ENCODE measurements around the gene SUN1. TPM values are rescaled to one million over a fixed set of nuclear protein-coding genes. Genes with fewer than 3 reads are reported as not detected.
"Not testable (repeated sequence)": the region's sequence is repeated elsewhere in the genome, so short reads cannot be mapped to it uniquely, and the experiment has no call there.

The SUN1 gene
- 176 TPM for total RNA-seq
- long read RNA-seq, full-length matches to known transcripts = 4 of 144 reads
- long read RNA-seq, partial matches to known transcripts = 25 of 144 reads
- long read RNA-seq, other reads (novel, unspliced or antisense) = 115 of 144 reads

DNA sequence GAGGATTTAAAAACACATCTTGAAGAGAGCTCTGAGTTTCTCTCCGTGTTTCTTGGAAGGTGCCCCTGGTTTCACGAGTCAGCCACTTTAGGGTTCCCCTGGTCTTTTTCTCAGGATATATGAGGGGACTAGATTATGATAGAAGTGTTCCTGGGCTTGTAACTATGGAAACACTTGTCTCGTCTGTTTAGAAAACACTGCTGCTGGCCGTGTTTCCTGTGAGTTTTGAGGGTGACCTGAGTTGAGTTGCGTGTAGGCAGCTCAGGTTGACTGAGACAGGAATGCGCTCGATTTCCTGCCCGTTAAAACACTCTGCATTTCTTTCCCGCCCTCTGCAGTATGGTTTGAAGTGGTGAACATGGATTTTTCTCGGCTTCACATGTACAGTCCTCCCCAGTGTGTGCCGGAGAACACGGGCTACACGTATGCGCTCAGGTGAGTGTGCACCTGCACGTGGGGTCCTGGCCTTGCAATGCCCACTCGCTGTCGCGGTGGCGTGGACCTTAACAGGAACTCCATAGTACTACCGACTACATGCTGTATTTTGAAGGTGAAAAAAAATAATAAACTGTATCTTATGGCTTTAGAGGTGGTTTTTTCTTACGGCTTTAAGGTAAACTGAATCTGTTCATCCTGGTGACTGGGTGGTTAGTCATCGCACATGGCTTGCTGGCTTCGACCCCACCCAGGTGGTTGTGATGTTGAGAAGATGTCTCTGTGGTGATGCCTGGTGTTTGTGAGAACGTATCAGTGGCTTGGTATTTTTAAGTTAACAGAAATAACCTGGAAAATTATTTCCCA lies at the start of gene SUN1:
TSS of gene SUN1 (plus strand) at position 310 of the 801 bp plus-strand sequence. CDS start at position 359, 49 bp downstream.
- ATAC-seq (peak; percentile 17), DNase-seq (ENCODE audit: missing footprints) (no peak)
- intact Hi-C loops (cut with DNase I) = loop anchor here (5.0 kb wide), 1 partner anchor 45 kb away; no protein-coding TSS in a partner anchor

DNA sequence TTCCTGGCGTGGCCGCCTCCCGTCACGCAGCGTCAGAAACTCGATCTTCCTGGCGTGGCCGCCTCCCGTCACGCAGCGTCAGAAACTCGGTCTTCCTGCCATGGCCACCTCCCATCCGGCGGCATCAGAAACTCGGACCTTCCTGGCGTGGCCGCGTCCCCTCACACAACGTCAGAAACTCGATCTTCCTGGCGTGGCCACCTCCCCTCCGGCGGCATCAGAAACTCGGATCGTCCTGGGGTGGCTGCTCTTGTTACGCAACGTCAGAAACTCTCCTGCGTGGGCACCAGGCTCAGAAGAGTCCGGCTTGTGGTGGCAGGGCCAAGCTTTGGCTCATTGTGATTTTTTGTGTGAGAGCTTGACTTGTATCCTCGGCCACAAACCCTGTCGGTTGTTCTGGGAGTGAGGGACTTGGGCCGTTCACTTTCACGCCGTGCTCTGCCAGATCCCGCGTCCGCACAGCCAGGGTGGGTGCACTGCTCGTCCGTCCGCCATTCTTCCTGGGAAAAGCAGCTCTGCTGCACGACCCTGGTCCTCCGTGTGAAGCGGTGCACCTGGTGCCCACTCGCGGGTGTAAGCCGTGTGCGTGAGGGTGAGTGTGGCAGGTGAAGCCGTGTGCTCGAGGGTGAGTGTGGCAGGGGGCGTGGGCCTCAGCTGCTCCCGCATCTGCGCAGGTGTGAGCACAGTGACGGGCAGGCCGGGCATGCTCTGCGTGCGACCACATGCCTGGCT lies 49.4 kb upstream of the SUN1 start:
- DNase-seq (ENCODE audit: missing footprints) (no peak), ATAC-seq (no peak)
- intact Hi-C loops (cut with DNase I) = no loop called here

DNA sequence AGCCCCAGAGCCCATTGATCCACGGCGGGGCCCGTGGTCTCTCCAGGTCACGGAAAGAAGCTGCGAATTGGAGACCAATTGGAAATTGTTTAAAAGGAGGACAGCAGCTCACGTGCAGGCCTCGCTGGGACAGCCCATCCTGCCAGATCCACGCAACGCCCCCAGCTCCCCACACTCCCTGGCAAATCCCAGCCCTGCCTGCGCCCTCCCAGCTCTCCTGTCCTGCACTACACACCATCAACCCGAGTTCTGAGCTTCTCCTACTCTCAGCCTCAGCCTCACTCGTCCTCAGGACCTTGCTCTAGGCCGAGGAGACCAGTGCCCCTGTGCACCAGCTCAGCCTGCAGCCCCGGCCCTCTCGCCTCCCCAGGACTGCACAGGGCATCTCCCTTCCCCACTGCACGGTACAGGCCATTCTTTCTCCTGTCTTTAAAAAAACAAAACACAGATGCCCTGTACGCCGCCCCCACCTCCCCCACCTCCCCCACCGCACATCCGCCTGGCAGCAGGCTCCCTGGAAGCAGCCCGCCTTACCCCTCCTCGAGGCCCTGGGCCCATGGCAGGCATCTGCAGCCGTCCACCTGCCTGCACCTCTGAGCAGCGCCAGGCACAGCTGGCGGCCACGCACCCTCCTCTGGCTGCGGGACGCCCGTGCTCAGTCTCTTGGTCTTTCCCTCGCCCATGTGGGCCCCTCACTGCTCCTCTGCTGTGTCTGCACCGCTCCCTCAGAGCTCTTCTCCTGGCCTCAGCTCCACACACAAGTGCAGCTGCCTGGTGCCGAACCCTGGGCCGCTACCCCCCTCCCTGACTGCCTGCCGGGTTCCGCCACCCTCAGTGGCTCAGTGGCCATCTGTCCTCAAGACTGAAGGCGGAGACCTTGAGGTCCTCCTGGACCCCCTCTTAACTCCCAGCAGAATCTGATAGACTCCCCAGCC lies 48.5 kb upstream of the SUN1 start:
- ATAC-seq = no peak

DNA sequence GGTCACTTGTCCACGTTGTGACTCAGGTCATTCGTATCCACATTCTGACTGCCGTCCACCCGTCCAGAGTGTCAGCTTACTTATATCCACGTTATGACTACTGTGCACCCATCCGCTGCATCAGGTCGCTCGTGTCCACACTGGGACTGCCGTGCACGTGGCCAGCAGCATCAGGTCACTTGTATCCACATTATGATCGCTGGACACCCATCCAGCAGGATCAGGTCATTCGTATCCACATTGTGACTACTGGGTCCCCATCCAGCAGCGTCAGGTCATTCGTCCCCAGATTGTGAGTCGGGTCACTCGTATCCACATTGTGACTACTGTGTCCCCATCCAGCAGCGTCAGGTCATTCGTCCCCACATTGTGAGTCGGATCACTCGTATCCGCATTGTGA lies 47.3 kb upstream of the SUN1 start:
- DNase-seq (ENCODE audit: missing footprints) (no peak), ATAC-seq (no peak)
- intact Hi-C loops (cut with DNase I) = loop anchor here (5.0 kb wide), 1 partner anchor 47 kb away; the partner anchor contains the start of gene SUN1

More for the DNA sequence above, 48.5 kb upstream of the SUN1 start:
- DNase-seq (ENCODE audit: missing footprints) = no peak
- intact Hi-C loops (cut with DNase I) = no loop called here

DNA sequence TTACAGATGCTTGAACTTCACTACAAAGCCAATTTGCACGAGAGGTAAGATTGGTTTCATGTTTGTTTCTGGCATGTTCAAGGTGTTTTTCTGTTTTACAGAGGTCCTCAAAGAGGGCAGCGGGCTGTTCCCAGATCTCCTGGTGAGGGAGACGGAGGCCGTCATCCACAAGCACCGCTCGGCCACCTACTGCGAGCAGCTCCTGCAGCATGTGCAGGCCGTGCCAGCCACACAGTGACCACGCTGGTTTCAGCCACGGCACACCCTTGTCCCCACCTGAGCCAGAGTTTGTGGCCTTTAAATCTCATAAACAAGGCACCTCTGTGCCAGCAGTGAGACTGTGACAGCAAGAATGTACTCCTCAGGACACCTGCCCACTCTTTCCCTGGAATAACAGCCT lies 46.9 kb upstream of the SUN1 start:
- DNase-seq (ENCODE audit: missing footprints) = no peak
- no peak for ATAC-seq
- intact Hi-C loops (cut with DNase I) = loop anchor here (5.0 kb wide), 1 partner anchor 47 kb away; the partner anchor contains the start of gene SUN1

GRCh38 chr7:786472-787255 lies 45.6 kb upstream of the SUN1 start:
- intact Hi-C loops (cut with DNase I) = loop anchor here (1.0 to 5.0 kb wide), 2 partner anchors 46 to 87 kb away; partner anchors contain the start of gene SUN1
- DNase-seq (ENCODE audit: missing footprints) = no peak
- peak; percentile 84 for ATAC-seq

- ATAC-seq (no peak), DNase-seq (ENCODE audit: missing footprints) (no peak)
- intact Hi-C loops (cut with DNase I) = loop anchor here (5.0 kb wide), 1 partner anchor 45 kb away; the partner anchor contains the start of gene SUN1
Observed at GRCh38 chr7:787332-788240, 44.7 kb upstream of the SUN1 start.

DNA sequence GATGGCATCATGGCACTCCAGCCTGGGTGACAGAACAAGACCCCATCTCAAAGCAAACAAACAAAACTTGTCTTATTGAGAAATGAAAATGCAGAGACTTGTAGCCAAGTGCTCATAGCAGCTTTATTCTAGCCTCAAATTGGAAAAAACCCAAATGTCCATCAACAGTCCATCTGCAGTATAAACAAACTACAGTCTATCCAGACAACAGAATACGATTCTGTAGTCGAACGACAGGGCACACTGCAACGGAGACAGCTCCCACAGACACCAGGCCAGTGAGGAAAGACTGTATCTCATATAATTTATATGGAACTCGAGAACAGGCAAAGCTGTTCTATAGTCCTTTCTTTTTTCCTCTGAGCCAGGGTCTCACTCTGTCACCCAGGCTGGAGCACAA lies 40.8 kb upstream of the SUN1 start:
- no peak for DNase-seq (ENCODE audit: missing footprints)
- ATAC-seq = no peak
- intact Hi-C loops (cut with DNase I) = no loop called here

GRCh38 chr7:794207-794606 lies 38.1 kb upstream of the SUN1 start:
- DNase-seq (ENCODE audit: missing footprints) = no peak
- intact Hi-C loops (cut with DNase I) = no loop called here
- ATAC-seq = no peak

DNA sequence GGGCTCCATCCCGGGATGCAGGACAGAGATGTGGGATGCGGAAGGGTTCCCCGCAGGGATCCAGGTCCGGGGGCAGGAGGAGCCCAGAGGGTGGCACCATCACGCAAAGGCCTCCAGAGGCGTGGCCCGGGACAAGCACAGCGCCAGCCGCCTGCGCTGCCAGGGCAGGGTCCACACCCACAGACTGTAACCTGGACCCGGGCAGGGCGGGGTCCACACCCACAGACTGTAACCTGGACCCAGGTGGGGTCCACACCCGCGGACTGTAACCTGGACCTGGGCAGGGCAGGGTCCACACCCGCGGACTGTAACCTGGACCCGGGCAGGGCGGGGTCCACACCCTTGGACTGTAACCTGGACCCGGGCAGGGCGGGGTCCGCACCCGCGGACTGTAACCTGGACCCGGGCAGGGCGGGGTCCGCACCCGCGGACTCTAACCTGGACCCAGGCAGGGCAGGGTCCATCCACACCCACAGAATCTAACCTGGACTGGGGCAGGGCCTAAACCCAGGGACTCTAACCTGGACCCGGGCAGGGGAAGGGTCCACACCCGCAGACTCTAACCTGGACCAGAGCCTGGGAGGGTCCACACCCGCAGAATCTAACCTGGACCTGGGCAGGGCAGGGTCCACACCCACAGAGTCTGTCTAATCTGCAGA lies 37.5 kb upstream of the SUN1 start:
- ATAC-seq (peak; percentile 10), DNase-seq (ENCODE audit: missing footprints) (no peak)
- intact Hi-C loops (cut with DNase I) = no loop called here

GRCh38 chr7:796434-797169 lies 35.7 kb upstream of the SUN1 start:
- ATAC-seq; intact Hi-C loops (cut with DNase I); DNase-seq (ENCODE audit: missing footprints): not testable (repeated sequence)

DNA sequence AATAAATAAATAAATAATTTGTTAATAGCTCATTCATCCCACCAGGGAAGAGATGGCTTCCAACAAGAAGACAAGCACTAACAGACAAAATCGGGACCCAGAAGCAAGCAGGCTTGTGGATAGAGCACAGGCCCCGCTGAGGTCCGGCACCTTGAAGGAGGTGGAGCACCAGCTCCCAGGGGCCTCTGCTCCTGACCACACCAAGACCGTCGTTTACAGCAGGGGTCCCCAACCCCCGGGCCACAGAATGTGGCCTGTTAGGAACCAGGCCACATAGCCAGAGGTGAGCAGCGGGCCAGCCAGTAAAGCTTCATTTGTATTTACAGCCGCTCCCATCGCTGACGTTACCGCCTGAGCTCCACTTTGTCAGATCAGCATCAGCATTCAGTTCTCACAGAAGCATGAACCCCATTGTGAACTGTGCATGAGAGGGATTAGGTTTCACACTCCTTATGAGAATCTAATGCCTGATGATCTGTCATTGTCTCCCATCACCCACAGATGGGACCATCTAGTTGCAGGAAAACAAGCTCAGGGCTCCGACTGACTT lies 33.3 kb upstream of the SUN1 start:
- no peak for DNase-seq (ENCODE audit: missing footprints)
- intact Hi-C loops (cut with DNase I) = no loop called here
- no peak for ATAC-seq

GRCh38 chr7:800692-801091 lies 31.6 kb upstream of the SUN1 start:
- intact Hi-C loops (cut with DNase I) = no loop called here
- DNase-seq (ENCODE audit: missing footprints) (no peak), ATAC-seq (no peak)

DNA sequence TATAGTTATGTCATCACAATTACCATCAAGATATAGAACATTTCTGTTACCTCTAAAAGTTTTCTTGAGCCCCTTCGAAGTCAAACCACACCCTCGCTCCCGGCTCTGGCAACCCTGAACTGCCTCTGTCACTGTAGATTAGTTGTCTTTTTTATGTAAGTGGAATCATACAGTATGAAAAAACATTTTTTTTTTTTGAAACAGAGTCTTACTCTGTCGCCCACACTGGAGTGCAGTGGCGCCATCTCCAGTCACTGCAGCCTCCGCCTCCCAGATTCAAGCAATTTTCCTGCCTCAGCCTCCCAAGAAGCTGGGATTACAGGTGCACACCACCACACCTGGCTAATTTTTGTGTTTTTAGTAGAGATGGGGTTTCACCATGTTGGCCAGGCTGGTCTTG lies 30.9 kb upstream of the SUN1 start:
- ATAC-seq; DNase-seq (ENCODE audit: missing footprints); intact Hi-C loops (cut with DNase I): not testable (repeated sequence)

- peak; percentile 39 for ATAC-seq
- peak; percentile 81 for DNase-seq (ENCODE audit: missing footprints)
- intact Hi-C loops (cut with DNase I) = no loop called here
Observed at GRCh38 chr7:801940-802381, 30.3 kb upstream of the SUN1 start.

All from Right ventricle myocardium inferior (tissue), 1 donor.